ENCODE measurements around the gene CAMLG. TPM values are rescaled to one million over a fixed set of nuclear protein-coding genes. Genes with fewer than 3 reads are reported as not detected.

The CAMLG gene
- total RNA-seq, 1 experiment from 2014 or later: 39.7 TPM

DNA sequence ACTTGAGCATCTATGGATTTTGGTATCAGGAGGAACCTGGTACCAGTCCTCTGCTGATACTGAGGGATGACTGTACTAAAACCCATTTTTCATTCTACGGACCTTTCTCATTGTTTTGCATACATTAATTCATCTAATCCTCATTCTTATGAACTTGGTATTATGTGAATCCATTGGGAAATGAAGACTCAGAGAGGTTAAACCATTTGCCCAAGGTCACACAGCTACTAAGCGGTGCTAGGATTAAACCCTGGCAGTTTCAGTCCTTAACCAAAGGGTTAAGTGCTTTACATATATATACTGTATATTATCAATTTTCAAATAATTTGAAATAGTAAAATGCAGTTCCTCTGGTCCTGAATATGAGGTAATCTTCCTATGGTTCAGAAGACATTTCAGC lies 3.8 kb downstream of the CAMLG start:
- Mint-ChIP-seq H3K36me3 (peaks cover 19% of the 10 kb centered on the region), H3K27me3 (ENCODE audit: low read depth) (no peaks in the 10 kb centered on the region), H3K4me3 (no peak overlapping the region), H3K27ac (no peak overlapping the region), H3K9me3 (no peaks in the 10 kb centered on the region), H3K4me1 (peaks cover 8% of the 10 kb centered on the region)
- ChIA-PET CTCF (no interaction called here), POLR2A (no interaction called here)
- ATAC-seq (no peak), DNase-seq (ENCODE audit: low spot score) (no peak)
- TF ChIP-seq, protein P1, sequence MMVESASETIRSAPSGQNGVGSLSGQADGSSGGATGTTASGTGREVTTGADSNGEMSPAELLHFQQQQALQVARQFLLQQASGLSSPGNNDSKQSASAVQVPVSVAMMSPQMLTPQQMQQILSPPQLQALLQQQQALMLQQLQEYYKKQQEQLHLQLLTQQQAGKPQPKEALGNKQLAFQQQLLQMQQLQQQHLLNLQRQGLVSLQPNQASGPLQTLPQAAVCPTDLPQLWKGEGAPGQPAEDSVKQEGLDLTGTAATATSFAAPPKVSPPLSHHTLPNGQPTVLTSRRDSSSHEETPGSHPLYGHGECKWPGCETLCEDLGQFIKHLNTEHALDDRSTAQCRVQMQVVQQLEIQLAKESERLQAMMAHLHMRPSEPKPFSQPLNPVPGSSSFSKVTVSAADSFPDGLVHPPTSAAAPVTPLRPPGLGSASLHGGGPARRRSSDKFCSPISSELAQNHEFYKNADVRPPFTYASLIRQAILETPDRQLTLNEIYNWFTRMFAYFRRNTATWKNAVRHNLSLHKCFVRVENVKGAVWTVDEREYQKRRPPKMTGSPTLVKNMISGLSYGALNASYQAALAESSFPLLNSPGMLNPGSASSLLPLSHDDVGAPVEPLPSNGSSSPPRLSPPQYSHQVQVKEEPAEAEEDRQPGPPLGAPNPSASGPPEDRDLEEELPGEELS (CRISPR knock-in tag; IDR thresholded peaks at IDR 0.05): no peak
- TF ChIP-seq, protein P2, sequence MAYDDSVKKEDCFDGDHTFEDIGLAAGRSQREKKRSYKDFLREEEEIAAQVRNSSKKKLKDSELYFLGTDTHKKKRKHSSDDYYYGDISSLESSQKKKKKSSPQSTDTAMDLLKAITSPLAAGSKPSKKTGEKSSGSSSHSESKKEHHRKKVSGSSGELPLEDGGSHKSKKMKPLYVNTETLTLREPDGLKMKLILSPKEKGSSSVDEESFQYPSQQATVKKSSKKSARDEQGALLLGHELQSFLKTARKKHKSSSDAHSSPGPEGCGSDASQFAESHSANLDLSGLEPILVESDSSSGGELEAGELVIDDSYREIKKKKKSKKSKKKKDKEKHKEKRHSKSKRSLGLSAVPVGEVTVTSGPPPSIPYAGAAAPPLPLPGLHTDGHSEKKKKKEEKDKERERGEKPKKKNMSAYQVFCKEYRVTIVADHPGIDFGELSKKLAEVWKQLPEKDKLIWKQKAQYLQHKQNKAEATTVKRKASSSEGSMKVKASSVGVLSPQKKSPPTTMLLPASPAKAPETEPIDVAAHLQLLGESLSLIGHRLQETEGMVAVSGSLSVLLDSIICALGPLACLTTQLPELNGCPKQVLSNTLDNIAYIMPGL (CRISPR knock-in tag; IDR thresholded peaks at IDR 0.05): no peak
- no peak for TF ChIP-seq TP53 (CRISPR knock-in tag; IDR thresholded peaks at IDR 0.05)
- TF ChIP-seq GTF2I (CRISPR knock-in tag; conservative IDR thresholded peaks at IDR 0.05): no peak
- TF ChIP-seq NR1H2 (CRISPR knock-in tag; IDR thresholded peaks at IDR 0.05): no peak
- no peak for TF ChIP-seq NFYB (CRISPR knock-in tag; conservative IDR thresholded peaks at IDR 0.05; ENCODE audit: low read depth)
- TF ChIP-seq, protein P3, sequence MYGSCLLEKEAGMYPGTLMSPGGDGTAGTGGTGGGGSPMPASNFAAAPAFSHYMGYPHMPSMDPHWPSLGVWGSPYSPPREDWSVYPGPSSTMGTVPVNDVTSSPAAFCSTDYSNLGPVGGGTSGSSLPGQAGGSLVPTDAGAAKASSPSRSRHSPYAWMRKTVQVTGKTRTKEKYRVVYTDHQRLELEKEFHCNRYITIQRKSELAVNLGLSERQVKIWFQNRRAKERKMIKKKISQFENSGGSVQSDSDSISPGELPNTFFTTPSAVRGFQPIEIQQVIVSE (CRISPR knock-in tag; IDR thresholded peaks at IDR 0.05; ENCODE audit: borderline replicate concordance): no peak
- TF ChIP-seq, protein P4, sequence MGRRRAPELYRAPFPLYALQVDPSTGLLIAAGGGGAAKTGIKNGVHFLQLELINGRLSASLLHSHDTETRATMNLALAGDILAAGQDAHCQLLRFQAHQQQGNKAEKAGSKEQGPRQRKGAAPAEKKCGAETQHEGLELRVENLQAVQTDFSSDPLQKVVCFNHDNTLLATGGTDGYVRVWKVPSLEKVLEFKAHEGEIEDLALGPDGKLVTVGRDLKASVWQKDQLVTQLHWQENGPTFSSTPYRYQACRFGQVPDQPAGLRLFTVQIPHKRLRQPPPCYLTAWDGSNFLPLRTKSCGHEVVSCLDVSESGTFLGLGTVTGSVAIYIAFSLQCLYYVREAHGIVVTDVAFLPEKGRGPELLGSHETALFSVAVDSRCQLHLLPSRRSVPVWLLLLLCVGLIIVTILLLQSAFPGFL (CRISPR knock-in tag; IDR thresholded peaks at IDR 0.05; ENCODE audit: borderline replicate concordance): no peak
- no peak for TF ChIP-seq TEAD4 (CRISPR knock-in tag; IDR thresholded peaks at IDR 0.05)
- TF ChIP-seq, protein P5, sequence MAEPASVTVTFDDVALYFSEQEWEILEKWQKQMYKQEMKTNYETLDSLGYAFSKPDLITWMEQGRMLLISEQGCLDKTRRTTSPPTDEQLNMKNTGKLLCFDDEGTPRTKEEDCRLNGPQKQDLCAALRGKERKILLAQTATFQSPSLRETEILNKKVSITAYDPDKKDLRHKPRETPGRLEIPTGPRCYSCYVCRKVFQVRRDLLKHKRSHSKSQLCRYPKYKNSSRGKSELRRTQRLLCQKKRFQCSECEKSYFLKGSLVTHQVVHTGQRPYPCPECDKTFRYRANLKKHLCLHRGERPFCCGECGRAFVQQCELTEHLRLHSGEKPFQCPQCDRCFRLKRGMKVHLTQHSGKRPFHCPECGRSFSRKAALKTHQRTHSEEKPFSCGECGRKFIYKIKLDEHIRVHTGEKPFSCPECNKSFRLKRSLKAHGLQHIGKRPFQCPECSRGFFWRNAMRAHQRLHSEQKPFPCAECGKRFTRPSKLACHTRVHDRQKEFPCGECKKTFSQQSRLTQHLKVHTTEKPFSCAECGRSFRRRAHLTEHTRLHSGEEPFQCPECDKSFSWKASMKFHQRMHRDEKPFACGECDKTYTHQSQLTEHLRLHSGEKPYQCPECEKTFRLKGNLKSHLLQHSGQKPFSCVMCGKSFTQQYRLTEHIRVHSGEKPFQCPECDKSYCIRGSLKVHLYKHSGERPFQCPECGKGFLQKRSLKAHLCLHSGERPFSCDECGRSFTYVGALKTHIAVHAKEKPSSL (CRISPR knock-in tag; conservative IDR thresholded peaks at IDR 0.05): no peak
- TF ChIP-seq NFATC4 (CRISPR knock-in tag; IDR thresholded peaks at IDR 0.05): no peak
- TF ChIP-seq RORB (CRISPR knock-in tag; IDR thresholded peaks at IDR 0.05): no peak
- no peak for TF ChIP-seq ELF4 (CRISPR knock-in tag; IDR thresholded peaks at IDR 0.05; ENCODE audit: low read depth)
- TF ChIP-seq, protein P6, sequence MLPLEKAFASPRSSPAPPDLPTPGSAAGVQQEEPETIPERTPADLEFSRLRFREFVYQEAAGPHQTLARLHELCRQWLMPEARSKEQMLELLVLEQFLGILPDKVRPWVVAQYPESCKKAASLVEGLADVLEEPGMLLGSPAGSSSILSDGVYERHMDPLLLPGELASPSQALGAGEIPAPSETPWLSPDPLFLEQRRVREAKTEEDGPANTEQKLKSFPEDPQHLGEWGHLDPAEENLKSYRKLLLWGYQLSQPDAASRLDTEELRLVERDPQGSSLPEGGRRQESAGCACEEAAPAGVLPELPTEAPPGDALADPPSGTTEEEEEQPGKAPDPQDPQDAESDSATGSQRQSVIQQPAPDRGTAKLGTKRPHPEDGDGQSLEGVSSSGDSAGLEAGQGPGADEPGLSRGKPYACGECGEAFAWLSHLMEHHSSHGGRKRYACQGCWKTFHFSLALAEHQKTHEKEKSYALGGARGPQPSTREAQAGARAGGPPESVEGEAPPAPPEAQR (CRISPR knock-in tag; IDR thresholded peaks at IDR 0.05): no peak

DNA sequence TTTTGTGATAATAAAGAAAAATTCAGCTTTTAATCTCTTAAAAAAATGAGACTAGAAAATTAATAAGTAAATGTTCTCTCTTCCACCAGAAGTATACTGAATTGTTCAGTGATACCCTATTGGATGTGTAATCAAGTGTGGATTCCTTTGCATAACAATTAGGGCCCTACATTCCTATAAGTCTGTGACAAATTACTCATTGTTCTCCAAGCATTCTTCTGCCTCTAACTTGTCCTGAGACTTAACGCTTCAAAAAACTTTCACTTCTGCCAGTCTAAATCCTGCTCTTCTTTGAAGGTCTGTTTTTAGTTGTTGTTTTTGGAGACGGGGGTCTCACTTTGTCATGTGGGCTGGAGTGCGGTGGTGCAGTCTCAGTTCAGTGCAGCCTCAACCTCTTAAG lies 11.1 kb downstream of the CAMLG start:
- no peaks in the 10 kb centered on the region for H3K27me3 Mint-ChIP-seq (ENCODE audit: low read depth)
- peaks cover 11% of the 10 kb centered on the region for H3K4me1 Mint-ChIP-seq
- H3K36me3 Mint-ChIP-seq: peaks cover 5% of the 10 kb centered on the region; the same call in 1 of the 2 replicates
- CTCF ChIA-PET: interaction anchor here (1.0 kb wide), 1 partner anchor 9 kb away, joined by 3 read pairs; the partner anchor contains the start of gene DDX46
- DNase-seq (ENCODE audit: low spot score) (no peak), ATAC-seq (peak; percentile 80)
- peak overlapping the region; percentile 91 for H3K27ac Mint-ChIP-seq
- H3K9me3 Mint-ChIP-seq: no peaks in the 10 kb centered on the region
- POLR2A ChIA-PET: interaction anchor here (0.6 kb wide), 1 partner anchor 162 kb away, joined by 4 read pairs; no protein-coding TSS in a partner anchor
- no peak overlapping the region for H3K4me3 Mint-ChIP-seq
- TF ChIP-seq ZBTB21 (CRISPR knock-in tag; IDR thresholded peaks at IDR 0.05; ENCODE audit: borderline replicate concordance) (no peak), ZNF138 (CRISPR knock-in tag; conservative IDR thresholded peaks at IDR 0.05) (no peak), TCF7 (CRISPR knock-in tag; IDR thresholded peaks at IDR 0.05; ENCODE audit: low read depth) (no peak), OVOL2 (CRISPR knock-in tag; IDR thresholded peaks at IDR 0.05; ENCODE audit: borderline replicate concordance) (no peak), MYBL2 (CRISPR knock-in tag; IDR thresholded peaks at IDR 0.05) (no peak), ZNF232 (CRISPR knock-in tag; IDR thresholded peaks at IDR 0.05) (no peak), ZNF396 (CRISPR knock-in tag; IDR thresholded peaks at IDR 0.05; ENCODE audit: borderline replicate concordance) (no peak), GTF2I (CRISPR knock-in tag; conservative IDR thresholded peaks at IDR 0.05) (no peak)
- TF ChIP-seq, protein P7, sequence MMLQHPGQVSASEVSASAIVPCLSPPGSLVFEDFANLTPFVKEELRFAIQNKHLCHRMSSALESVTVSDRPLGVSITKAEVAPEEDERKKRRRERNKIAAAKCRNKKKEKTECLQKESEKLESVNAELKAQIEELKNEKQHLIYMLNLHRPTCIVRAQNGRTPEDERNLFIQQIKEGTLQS (CRISPR knock-in tag; conservative IDR thresholded peaks at IDR 0.05): no peak
- TF ChIP-seq, protein P8, sequence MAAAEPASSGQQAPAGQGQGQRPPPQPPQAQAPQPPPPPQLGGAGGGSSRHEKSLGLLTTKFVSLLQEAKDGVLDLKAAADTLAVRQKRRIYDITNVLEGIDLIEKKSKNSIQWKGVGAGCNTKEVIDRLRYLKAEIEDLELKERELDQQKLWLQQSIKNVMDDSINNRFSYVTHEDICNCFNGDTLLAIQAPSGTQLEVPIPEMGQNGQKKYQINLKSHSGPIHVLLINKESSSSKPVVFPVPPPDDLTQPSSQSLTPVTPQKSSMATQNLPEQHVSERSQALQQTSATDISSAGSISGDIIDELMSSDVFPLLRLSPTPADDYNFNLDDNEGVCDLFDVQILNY (CRISPR knock-in tag; IDR thresholded peaks at IDR 0.05): no peak
- TF ChIP-seq, protein P9, sequence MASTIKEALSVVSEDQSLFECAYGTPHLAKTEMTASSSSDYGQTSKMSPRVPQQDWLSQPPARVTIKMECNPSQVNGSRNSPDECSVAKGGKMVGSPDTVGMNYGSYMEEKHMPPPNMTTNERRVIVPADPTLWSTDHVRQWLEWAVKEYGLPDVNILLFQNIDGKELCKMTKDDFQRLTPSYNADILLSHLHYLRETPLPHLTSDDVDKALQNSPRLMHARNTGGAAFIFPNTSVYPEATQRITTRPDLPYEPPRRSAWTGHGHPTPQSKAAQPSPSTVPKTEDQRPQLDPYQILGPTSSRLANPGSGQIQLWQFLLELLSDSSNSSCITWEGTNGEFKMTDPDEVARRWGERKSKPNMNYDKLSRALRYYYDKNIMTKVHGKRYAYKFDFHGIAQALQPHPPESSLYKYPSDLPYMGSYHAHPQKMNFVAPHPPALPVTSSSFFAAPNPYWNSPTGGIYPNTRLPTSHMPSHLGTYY (CRISPR knock-in tag; IDR thresholded peaks at IDR 0.05): no peak
